Inferior parietal cortex (tissue), 1 donor: ENCODE results near the gene ZNF789.
"Not testable (repeated sequence)": the region's sequence is repeated elsewhere in the genome, so short reads cannot be mapped to it uniquely, and the experiment has no call there.

ENCODE experiments used
- DNase-seq: peaks from one replicate; pipeline ENCODE4 v3.0.0-alpha.2; 2016; ENCODE audit errors: extremely low spot score

ZNF789 gene

DNA sequence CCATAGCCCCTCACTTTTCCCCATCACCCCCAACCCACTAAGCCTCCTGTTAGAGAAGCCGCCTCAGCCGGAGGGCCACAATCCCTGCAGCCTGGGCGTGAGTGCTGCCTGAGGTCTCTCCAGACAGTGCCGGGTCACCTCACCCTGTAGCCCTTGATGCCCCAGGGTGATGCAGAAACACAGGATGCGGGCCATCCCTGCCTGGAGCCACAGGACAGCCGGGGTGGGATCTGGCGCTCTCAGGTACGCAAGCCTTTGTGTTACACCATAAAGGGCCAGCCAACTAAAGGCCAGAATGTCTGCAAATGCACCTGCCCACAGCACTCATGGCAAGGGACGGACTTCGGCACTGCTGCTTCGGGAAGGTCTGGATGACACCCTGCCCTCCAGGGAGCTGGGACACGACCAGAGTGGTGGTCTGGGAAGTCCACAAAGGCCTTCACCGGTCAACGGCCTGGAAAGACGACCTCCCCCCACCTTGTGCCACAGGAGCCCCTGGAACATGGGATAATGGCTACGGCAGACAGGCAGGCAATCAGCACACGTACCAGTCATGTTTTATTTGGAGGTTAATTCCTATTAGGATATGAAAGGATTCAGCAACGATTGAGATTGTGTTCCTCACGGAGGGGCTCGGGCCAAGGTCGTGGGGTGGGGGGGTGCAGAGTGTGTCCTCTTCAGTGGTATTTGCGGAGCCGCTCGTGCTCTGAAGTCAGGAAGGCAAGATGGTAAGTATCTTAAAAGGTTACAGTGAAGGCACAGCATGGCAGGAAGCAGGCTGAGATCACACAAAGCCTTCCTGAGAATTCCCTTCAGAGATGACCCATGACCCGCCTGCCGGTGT is 14.8 kb upstream of the ZNF789 start:
- DNase-seq, result no peak

DNA sequence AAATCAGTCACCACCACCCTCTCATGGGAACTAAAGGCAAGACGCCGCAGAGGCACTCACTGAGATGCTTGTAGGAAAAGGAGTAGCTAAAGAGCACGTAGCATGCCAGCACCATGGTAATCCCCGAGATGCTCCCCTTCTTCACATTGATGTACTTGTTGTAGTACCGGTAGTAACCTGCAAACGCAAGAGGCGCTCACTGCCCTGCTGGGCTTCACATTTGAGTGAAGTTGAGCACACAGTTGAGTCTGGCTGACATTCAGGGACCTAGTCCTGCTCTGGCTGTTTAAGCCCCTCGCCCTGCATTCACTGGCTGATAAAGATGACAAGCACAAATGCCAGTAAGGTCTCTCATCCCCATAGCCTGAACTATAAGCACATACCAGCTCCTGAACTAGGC is 13.6 kb upstream of the ZNF789 start:
- DNase-seq, result no peak

DNA sequence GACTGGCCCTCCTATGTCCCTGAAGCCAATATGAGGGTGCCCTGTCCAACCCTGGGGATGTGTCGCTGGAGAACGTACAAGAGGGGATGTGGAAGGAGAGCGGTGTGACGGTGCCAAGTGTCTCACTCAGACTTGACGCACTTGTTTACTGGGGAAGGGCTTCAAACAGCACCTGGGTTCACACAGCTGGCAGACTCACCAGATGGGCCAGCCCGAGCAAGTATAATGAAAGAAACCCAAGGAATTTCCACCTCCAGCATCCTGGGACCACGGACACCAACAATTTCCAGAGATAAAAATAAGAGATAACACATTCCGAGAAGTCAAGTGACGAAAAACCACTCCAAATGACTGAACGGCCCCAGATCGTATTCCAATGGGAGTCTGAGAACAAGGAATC is 12.0 kb upstream of the ZNF789 start:
- no peak for DNase-seq

DNA sequence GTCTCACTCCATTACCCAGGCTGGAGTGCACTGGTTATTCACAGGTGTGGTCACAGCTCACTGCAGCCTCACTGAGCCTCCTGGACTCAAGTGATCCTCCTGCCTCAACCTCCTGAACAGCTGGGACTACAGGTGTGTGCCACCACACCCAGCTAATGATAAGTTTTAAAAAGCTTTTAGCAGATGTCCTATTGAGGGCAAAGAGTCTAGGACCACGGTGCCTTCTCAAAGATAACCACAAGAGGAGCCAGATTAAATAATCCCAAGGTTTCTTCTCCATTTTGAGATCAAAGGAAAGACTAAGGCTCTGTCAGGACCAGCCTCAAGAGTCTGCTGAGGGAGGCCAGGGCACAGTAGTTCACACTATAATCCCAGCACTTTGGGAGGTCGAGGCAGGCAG is 11.5 kb upstream of the ZNF789 start:
- no peak for DNase-seq

DNA sequence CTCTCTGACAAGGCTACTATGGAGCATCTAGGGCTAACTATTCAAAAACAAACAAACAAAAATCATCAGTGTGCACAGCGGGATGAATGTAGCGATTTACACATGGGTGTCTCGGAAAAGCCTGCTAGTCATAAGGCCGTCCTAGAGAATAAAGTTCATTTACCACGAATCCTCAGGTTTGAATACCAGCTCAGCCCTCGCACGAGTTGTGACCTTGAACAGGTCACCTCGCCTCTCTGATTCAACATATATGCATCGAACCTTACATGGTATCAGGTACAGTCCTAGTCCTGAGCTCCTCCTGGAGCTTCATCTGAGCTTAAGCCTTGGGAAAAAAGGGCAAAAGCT is 7.3 kb upstream of the ZNF789 start:
- peak; percentile 20 for DNase-seq

DNA sequence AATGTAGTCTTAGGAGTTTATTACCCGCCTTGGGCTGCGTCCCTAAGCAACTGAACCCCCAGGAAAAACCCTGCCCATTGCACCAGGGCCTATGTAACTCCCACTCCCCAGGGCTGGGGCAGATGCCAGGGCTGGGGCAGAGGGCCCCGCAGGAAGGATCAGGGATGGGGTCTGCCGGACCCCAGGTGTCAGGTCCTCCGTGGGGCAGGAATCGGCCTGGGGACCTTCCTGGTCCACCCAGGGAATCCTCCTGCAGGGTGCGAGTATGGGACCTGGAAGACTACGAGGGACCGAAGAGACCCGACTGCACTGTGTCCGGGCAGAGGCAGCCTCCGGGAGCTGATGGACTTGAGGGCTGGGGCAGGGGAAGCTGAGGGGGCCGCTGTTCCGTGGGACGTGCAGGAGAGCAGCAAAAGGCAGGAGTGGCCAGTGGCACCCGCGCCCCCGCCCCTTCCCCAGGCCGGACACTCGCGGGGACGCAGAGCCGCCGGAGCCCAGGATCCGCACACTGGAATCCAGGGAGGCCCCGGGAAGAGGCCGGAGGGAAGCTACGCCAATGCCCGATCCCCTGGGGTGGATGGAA is 4.3 kb upstream of the ZNF789 start:
- DNase-seq, result no peak

DNA sequence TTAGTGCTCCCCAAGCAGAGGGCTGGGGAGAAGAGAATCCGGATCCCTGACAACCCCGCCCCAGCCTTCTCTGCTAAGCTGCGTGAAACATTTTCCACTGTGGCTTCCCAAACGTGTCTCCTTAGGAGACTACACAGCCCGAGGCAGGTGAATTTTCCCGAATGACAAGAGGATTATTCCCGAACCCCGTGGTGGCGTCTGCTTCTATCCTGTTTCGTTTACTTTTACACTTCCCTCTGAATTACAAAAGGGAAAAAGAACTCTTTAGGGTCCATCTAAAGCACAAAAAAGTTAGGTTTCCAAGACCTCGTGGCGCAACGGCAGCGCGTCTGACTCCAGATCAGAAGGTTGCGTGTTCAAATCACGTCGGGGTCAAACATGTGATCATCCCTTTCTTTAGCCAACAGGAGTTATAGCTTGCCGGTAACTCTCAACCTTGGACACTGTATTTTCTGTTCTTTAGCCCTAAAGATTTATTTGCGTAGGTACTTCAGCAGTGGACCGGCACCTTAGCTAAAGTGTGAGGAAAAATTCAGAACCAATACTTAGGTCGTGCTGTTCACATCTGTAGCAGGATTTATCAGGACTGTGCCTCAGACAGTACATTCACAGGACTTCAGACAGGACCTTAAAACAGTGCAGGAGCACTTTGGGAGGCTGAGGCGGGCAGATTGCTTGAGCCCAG is 3.2 kb upstream of the ZNF789 start:
- no peak for DNase-seq

DNA sequence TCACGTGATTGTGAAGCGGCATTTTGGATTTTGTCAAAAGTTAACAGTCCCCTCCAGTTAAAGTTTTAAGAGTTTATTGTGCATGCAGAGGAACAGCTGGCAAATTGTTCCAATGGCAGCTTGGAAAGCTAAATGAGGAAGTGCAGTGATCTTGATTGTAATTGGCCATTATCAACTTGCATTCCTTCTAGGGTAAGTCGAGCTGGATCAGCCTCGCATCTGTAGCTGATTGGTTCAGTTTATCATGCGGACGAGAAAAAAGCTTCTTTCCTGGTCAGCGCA is 566 bp downstream of the ZNF789 start:
- DNase-seq, result peak; percentile 59

DNA sequence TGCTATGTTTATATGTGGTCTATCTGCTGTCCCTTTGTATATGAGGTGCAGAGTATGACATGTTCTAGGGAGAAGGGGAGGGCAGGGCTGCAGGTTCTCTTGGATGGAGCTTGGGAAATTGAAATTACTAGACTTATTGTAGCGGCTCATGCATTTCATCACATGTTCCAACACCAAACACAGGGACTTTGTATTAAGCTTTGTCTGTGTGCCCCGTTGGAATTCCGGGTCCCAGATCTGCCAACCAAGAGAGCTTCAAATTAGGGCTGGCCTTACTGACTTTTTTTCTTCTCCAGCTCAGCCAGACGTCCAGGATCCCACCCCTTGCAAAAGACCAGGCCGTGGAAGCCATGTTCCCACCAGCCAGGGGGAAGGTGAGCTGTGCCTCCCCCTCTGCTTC is 3.4 kb downstream of the ZNF789 start:
- no peak for DNase-seq

DNA sequence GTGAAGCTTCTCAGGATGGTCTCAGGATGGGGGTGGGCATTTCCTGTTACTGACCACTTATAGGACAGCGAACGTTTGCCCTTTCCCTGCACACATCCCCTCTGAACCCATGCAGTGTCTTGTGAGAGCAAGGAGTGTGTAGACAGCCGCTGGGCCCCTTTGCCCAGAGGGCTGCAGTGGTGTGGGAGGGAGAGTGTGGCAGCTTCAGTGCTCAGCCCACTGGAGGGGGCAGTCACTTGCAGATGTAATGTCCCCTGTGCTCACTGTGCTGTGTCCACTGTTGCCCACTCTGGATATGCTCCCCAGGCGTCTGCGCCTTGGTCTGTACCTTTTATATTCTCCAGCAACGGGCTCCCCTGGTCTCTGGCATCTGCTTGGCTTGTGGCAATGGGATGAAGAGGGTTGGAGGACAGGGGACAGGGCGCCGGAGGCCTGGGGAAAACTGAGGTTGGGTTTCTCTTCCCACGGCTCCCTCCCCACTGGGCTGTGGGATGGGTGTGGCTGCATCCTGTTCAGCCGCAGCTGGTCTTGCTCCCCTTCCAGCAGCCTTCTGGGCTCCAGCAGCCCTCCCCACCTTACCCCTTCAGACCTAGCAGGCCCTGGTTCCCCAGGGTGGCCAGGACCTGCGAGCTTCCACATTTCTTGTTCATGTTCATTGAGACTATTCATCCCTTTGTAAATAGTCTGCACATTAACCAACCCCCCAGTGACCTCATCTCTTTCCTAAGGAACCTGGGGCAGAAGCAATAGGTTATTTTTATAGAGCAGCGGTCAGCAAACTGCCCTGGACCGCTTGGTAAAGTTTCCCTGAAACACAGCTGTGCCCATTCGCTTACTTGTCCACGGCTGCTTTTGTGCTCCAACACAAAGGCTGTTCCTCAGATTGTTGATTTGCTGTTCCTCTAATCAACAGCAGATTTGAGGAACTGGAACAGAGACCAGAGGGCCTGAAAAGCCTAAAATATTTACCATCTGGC is 6.1 kb downstream of the ZNF789 start:
- DNase-seq, result no peak

DNA sequence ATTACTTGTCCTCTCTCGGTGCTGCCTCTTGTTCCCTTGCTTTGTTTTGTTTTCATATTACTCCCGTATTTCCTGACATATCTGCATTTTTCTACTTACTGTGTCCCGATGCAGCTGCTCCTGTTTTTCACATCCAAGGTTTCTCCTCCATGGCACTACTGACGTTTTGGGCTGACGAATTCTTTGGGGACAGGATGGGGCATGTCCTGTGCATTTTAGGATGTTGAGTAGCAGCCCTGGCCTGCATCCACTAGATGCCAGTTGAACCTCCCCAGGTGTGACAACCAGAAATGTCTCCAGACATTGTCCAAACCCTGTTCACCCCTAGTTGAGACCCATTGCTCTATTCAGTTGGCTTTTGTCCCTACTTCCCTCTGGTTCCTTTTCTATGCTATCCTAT is 12.4 kb downstream of the ZNF789 start:
- DNase-seq, result no peak

DNA sequence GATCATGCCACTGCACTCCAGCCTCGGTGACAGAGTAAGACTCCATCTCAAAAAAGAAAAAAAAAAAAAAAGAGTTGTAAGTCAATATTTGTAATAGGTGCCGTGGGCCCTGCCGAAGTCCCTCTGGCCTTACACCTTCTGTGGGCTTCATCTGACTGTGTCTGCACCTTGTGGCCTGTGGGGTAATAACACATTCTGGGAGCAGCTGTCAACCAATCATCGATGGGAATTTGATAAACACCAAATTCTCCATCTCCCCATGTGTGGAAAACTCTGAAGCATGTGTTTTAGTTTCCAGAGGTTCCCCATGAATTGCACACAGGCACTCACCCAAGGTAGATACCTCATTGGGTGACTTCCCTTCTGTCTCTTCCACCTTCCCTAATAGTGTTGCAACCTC is 16.5 kb downstream of the ZNF789 start:
- no peak for DNase-seq

DNA sequence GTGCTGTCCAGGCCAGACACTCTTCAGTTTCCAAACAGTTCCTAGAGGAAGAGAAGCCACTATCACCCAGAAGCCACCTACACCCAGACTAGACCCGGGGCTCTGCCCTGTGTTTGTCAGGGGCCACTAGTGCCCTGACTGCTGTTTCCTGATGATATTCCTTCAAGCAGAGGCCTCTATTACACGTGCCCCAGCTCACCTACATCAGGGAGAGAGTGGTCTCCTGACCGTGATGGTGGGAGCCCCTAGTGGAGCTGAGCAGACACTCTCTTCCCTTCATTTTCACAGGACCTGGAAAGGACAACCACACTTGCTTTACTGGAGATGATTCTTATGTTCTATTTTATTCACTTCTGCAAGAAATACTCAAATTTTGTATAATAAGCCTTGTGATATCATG is 18.2 kb downstream of the ZNF789 start:
- DNase-seq, result no peak

DNA sequence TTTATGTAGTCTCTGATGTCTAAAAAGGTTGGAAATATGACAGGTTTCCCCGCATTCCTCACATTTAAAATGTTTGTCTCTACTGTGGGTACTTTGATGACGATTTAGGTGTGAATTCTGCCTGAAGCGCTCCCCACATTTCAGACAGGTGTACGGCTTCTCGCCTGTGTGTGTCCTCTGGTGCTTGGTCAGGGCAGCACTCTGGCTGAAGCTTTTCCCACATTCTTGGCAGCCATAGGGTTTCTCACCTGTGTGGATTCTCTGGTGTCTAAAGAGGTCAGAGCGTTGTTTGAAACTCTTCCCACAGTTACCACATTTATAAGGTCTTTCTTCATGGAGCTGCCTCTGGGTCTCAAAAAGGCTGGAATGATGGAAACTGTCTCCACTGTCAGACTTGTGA is 21.1 kb downstream of the ZNF789 start:
- no peak for DNase-seq

DNA sequence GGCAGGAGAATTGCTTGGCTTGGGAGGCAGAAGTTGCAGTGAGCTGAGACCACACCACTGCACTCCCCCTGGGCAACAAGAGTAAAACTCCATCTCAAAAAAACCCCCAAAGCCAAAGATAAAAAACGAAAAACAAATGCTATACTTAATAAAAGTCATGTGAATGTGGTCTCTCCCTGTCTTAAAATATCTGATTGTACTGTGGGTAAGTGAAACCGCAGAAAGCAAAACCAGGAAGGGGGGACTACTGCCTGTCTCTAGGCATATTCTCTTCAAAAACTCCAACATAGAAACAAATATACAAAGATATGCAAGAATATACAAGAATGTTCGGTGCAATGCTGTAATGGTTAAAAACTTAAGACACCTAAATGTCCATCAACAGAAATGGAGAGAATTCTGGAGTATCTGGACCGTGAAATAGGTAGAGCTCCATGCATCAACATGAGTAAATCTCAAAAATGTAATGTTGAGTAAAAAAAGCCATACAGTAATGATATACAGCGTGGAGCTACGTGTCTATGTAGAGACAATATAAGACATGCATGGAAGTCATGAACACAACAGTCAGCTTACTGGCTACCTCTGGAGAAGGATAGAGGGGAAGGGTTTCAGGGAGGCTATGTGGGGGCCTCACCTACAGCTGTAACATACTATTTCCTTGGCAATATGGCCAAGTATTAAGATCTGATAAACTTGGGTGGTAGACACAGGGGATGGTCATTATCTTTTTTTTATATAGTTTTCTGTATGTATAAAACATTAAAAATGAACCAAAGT is 25.3 kb downstream of the ZNF789 start:
- DNase-seq, result no peak

DNA sequence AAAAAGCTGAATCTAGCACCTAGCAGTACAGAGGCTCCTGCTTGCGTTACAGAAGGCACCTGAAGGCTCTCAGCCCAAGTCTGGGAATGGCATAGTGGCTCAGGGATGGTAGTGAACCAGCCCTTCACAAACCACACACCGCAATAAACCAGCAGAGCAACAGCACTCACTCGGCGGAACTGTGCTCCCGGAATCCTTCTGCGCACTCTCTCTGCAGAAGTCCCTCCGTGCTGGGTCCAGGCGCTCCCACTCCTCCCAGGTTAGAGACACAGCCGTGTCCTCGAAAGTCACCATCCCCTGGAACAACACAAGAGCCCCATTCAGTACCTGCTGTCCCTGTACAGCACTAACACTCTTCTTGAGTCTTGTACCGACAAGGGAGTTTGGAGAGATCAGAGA is 25.9 kb downstream of the ZNF789 start:
- no peak for DNase-seq

DNA sequence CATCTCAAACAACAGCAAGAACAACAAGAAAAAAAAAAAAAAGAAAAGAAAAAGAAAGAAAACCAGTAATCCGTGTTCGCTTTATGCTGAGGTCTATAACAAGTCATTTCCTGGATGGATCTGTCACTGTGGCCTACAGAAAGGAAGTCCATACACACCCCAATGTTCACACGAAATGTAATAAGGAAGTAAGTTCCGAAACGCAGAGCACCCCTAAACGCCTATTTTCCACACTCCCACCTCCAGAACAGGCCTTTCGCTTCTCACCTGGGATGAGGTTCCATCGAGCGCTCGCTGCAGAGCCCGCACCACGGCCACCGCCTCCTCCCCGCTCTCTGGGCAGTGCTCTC is 26.7 kb downstream of the ZNF789 start:
- no peak for DNase-seq

DNA sequence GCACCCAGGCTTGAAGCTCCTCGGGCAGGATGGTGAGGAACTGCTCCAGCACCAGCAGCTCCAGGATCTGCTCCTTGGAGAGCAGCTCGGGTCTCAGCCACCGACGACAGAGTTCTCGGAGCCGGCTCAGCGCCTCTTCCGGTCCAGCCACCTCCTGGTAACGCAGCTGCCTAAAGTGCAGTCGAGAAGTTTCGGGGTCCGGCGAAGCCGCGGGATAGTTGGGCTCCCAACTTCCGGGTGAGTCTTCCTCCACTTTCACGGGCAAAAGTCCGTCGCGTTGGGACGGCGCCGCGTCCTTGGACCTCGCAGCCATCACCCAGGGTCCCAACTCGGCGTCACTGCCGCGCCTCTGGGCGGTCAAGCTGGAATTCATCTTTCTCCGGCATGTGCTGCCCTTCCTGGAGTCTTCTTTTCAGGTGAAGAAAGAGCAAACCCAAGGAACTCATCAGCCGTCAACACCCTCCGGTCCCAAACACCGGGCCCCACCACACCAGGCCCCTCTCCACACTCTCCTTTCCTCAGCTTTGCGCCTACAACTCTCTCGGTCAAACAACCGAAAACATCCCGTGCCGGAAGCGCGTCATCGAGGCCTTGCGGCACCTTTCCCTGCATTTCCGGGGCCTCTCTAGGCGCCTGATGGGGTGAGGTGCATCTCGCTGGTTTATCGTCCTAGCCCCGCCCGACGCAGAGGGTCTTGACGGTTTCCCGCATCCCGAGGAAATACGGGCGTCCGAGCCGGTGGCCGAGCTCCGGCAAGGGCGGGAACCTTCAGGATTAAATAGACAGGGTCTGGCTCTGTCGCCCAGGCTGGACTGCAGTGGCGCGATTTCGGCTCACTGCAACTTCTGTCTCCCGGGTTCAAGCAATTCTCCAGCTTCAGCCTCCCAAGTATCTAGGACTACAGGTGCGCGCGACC is 27.3 kb downstream of the ZNF789 start, which contains the start of gene ZNF394:
ZNF394 (minus strand) TSS at position 561 of the 916 bp plus-strand sequence; CDS start at position 373, 188 bp downstream.
- peak; percentile 98 for DNase-seq

DNA sequence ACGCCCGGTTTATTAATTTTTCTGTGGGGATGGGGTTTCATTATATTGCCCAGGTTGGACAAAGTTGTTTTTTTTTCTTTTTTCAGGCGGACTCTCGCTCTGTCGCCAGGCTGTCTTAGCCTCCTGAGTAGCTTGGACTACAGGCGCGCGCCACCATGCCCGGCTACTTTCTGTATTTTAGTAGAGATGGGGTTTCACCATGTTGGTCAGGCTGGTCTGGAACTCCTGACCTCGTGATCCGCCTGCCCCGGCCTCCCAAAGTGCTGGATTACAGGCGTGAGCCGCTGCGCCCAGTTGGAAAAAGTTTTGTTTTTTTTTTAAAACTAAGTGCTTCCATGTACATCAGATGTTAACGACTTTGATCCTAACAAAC is 27.9 kb downstream of the ZNF789 start:
- no peak for DNase-seq

DNA sequence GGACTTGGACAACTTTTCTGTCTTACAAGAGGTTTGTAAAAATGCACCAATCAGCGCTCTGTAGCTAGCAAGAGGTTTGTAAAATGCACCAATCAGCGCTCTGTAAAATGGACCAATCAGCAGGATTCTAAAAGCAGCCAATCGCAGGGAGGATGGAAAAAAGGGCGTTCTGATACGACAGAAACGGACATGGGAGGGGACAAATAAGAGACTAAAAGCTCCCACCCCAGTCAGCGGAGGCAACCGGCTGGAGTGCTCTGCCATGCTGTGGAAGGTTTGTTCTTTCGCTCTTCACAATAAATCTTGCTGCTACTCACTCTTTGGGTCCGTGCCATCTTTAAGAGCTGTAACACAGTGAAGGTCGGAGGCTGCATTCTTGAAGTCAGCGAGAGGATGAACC is 28.5 kb downstream of the ZNF789 start:
- DNase-seq, result not testable (repeated sequence)

DNA sequence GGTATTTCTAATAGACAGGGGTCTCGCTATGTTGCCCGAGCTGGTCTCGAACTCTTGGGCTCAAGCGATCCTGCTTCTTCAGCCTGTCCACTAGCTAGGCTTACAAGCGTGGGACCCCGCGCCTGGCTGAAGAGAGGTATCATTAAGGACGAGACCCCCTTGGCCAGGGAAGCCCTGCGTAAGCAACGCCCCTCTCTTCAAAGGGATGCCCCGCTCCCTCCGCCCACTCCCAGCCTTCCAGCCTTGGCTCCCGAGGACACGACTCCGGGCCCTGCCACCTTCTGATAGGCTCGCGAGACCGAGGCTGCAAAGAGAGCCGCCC is 31.6 kb downstream of the ZNF789 start:
- no peak for DNase-seq
